DND-41 (cell line): ENCODE measurements around the gene DLX1.

Experiments
- ATAC-seq: fragments of 200-7000 bp; cut with Tn5 transposase; 3 replicates; pipeline ENCODE4 v1.9.1; 2021; ENCODE audit warnings: low read depth; ENCODE audit not compliant: insufficient read depth
- DNase-seq: peaks from one replicate; pipeline ENCODE4 v3.0.0-alpha.2; 2020
- H2AFZ ChIP-seq: 2 replicates; pipeline ENCODE4 v1.6.0; 2012; ENCODE audit warnings: low read depth, low read length
- H3K27ac ChIP-seq: 2 replicates; pipeline ENCODE4 v1.5.1; 2012; ENCODE audit warnings: low read length, inconsistent platforms
- H3K27me3 ChIP-seq: fragments of 200-600 bp; sonication (generic); 2 replicates; pipeline ENCODE4 v1.6.0; 2012; ENCODE audit warnings: low read length, mild to moderate bottlenecking, inconsistent platforms; ENCODE audit not compliant: insufficient read depth, poor library complexity
- H3K36me3 ChIP-seq: 2 replicates; pipeline ENCODE4 v1.5.1; 2012; ENCODE audit warnings: low read length, inconsistent platforms; ENCODE audit not compliant: insufficient read depth
- H3K4me1 ChIP-seq: 2 replicates; pipeline ENCODE4 v1.5.1; 2012; ENCODE audit warnings: mild to moderate bottlenecking, low read length; ENCODE audit not compliant: insufficient read depth
- H3K4me2 ChIP-seq: 2 replicates; pipeline ENCODE4 v1.6.0; 2012; ENCODE audit warnings: mild to moderate bottlenecking, moderate library complexity, low read length, inconsistent platforms; ENCODE audit not compliant: insufficient read depth
- H3K4me3 ChIP-seq, 2 experiments: fragments of 200-600 bp in 1 of 2; shearing (Covaris generic) in 1 of 2; 2 replicates each; pipeline ENCODE4 v1.5.1; 2012 to 2016; ENCODE audit warnings: inconsistent platforms in 2 of 2, low read length in 2 of 2, mild to moderate bottlenecking in 2 of 2, low read depth in 1 of 2, moderate library complexity in 1 of 2
- H3K79me2 ChIP-seq: 2 replicates; pipeline ENCODE4 v1.6.0; 2012; ENCODE audit warnings: low read length, inconsistent platforms; ENCODE audit not compliant: insufficient read depth
- H3K9ac ChIP-seq: 2 replicates; pipeline ENCODE4 v1.6.0; 2012; ENCODE audit warnings: low read depth, mild to moderate bottlenecking, inconsistent platforms, low read length, moderate library complexity
- H3K9me3 ChIP-seq: 2 replicates; pipeline ENCODE4 v1.5.1; 2012; ENCODE audit warnings: low read length, moderate library complexity, mild to moderate bottlenecking, inconsistent platforms; ENCODE audit not compliant: insufficient read depth, severe bottlenecking
- H4K20me1 ChIP-seq: 2 replicates; pipeline ENCODE4 v1.6.0; 2012; ENCODE audit warnings: low read length; ENCODE audit not compliant: insufficient read depth
- EZH2 ChIP-seq: IDR thresholded peaks from 3 replicates; pipeline ENCODE4 v1.6.1; 2012; ENCODE audit warnings: borderline replicate concordance, low read depth, mild to moderate bottlenecking, moderate library complexity, low read length, inconsistent platforms; ENCODE audit not compliant: severe bottlenecking
- TF ChIP-seq, protein P1 (sequence below): IDR thresholded peaks from 2 replicates; pipeline ENCODE4 v1.5.1; 2012; ENCODE audit warnings: borderline replicate concordance, low read length, moderate library complexity, mild to moderate bottlenecking; ENCODE audit not compliant: poor library complexity, severe bottlenecking; ENCODE audit errors: extremely low read depth

The DLX1 gene

DNA sequence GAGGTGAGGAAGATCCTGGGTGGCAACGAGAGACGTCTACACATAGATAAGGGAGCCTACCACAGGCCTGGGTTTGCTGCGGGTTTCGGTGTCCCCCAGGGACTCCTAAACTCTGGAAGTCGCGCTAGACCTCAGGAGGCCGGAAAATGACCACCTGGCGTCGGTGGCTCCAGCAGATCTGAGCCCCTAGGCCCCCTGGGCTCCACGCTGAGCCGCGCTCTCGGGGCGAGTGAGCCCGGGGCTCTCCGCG, 987 bp upstream of the DLX1 start:
- H3K4me3 ChIP-seq: peak overlapping the region; percentile 68 to 96
- no peaks in the 10 kb centered on the region for H3K27me3 ChIP-seq
- H2AFZ ChIP-seq: peak overlapping the region; percentile 98
- ATAC-seq (peak; percentile 2; the same call in 1 of the 3 replicates), DNase-seq (no peak)
- H3K9ac ChIP-seq: peak overlapping the region; percentile 92
- TF ChIP-seq EZH2: no peak
- TF ChIP-seq, protein P1, sequence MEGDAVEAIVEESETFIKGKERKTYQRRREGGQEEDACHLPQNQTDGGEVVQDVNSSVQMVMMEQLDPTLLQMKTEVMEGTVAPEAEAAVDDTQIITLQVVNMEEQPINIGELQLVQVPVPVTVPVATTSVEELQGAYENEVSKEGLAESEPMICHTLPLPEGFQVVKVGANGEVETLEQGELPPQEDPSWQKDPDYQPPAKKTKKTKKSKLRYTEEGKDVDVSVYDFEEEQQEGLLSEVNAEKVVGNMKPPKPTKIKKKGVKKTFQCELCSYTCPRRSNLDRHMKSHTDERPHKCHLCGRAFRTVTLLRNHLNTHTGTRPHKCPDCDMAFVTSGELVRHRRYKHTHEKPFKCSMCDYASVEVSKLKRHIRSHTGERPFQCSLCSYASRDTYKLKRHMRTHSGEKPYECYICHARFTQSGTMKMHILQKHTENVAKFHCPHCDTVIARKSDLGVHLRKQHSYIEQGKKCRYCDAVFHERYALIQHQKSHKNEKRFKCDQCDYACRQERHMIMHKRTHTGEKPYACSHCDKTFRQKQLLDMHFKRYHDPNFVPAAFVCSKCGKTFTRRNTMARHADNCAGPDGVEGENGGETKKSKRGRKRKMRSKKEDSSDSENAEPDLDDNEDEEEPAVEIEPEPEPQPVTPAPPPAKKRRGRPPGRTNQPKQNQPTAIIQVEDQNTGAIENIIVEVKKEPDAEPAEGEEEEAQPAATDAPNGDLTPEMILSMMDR: no peak
- peak overlapping the region; percentile 98 for H3K4me2 ChIP-seq
- peaks cover 8% of the 10 kb centered on the region for H3K36me3 ChIP-seq
- peak overlapping the region; percentile 77 for H3K27ac ChIP-seq
- H3K9me3 ChIP-seq: no peaks in the 10 kb centered on the region
- H3K79me2 ChIP-seq: no peaks in the 10 kb centered on the region
- peaks cover 20% of the 10 kb centered on the region for H3K4me1 ChIP-seq
- no peaks in the 10 kb centered on the region for H4K20me1 ChIP-seq

DNA sequence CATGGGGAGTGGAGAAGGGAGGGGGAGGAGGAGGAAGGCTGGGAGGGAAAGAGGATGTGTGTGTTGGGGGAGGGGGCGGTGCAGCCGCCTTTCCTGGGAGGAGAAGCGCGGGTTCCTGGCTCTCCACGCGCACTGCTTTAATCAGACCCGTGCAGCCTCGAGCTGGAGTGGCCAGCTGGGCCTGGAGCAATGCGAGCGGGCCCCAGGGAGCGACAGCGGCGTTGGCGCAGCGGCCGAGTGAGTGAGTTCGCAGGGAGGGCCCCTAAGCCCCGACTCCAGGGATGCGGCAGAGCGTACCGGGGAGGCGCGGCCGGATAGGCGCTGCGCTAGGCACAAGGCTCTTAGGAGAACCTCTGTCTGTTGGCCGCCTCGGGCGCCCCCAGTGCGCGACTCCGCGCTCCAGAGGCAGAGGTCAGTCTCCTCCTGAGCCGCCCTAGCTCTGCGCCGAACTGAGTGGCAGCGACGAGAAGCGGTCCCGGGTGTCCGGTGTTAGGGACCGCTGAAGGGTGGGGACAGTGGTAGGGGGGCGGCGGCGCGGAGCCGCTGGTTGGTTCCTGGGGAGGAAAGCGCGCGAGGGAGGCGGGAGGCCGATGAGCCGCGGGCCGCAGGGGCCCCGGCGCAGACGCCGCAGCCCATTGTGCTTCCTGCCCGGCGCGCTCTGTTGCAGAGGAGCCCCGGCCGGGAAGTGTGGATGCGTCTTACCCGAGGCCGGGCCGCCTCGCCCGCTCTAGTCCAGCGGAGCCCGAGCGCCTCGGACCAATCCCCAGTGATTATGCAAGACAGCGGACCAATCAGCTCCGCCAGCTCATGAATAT, 455 bp upstream of the DLX1 start:
- Histone ChIP-seq H2AFZ (peak overlapping the region; percentile 98), H3K27ac (peak overlapping the region; percentile 77), H3K79me2 (no peaks in the 10 kb centered on the region), H3K4me1 (peaks cover 20% of the 10 kb centered on the region), H3K4me3 (peak overlapping the region; percentile 68 to 96), H3K36me3 (peaks cover 8% of the 10 kb centered on the region), H4K20me1 (no peaks in the 10 kb centered on the region), H3K9me3 (no peaks in the 10 kb centered on the region), H3K9ac (peak overlapping the region; percentile 92), H3K4me2 (peak overlapping the region; percentile 98), H3K27me3 (no peaks in the 10 kb centered on the region)
- DNase-seq (peak; percentile 88), ATAC-seq (peak; percentile 92)
- TF ChIP-seq, protein P1: peak; percentile 17
- TF ChIP-seq EZH2: no peak

DNA sequence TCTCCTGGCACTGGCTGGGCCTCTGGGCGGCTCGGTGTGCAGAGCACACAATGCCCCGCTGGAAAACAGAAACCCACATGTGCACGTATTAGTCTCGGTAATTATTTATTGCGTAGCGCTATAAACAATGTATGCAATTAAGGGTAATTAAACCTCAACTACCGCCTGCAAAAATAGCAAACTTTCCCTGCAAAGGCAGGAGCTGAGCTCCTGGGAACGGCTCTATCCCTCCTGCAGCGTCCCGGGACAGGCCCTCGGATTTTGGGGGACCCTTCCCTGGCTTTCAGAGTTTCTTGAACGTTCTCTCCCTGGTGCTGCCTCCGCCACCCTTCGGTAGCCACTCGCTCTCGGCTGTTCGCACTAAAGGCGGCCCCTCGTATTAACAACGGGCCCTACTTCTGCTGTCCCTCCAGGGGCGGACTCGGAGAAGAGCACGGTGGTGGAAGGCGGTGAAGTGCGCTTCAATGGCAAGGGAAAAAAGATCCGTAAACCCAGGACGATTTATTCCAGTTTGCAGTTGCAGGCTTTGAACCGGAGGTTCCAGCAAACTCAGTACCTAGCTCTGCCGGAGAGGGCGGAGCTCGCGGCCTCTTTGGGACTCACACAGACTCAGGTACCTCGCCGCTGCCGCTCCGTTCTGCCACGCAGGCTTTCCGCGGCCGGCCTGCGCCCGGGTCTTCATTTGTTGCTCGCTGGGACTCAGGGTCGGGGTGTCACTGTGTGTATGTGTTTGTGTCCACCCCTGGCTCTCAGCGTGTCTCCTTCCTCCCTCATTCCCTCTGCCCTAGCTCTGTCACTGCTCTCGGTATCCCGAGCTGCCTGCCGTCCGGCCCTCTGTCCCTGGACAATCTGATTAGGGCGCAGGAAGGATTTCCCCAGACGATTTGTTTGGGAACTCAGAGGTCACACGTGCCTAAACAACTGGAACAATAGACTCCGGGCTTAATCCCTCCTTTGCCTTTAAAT, 1.2 kb downstream of the DLX1 start:
- Histone ChIP-seq H3K4me1 (peaks cover 20% of the 10 kb centered on the region), H3K27me3 (no peaks in the 10 kb centered on the region), H3K9me3 (no peaks in the 10 kb centered on the region), H3K4me2 (0 out of 2 replicates have a peak overlapping the region, but pooled peaks have one; percentile 98), H3K4me3 (no peak overlapping the region), H2AFZ (no peak overlapping the region), H3K27ac (no peak overlapping the region), H3K9ac (no peak overlapping the region), H4K20me1 (no peaks in the 10 kb centered on the region), H3K79me2 (no peaks in the 10 kb centered on the region), H3K36me3 (peaks cover 8% of the 10 kb centered on the region)
- ATAC-seq (no peak), DNase-seq (no peak)
- TF ChIP-seq, protein P1: no peak
- no peak for TF ChIP-seq EZH2
